Panc1 (cell line): Measurements from ENCODE around the gene BPGM.

Source experiments
- CTCF ChIP-seq: fragments of 450-650 bp; IDR thresholded peaks from 2 replicates; pipeline ENCODE4 v1.5.1; 2017; ENCODE audit warnings: mild to moderate bottlenecking
- POLR2AphosphoS5 ChIP-seq: IDR thresholded peaks from 2 replicates; pipeline ENCODE4 v1.6.1; 2012; ENCODE audit warnings: mild to moderate bottlenecking, low read depth, low read length, moderate library complexity
- TCF7L2 ChIP-seq: IDR thresholded peaks from 2 replicates; pipeline ENCODE4 v1.6.1; 2011; ENCODE audit warnings: mild to moderate bottlenecking, low read depth, low read length, inconsistent platforms

- TF ChIP-seq POLR2AphosphoS5 = no peak
- TF ChIP-seq TCF7L2 = no peak
- TF ChIP-seq CTCF = no peak
Measured at GRCh38 chr7:134706468-134706867, 59.8 kb downstream of the BPGM start.
